ENCODE results near the gene IL36RN. TPM values are rescaled to one million over a fixed set of nuclear protein-coding genes. Genes with fewer than 3 reads are reported as not detected.

IL36RN gene
- polyA plus RNA-seq, 3 donors from 2014 or later, result not detected

DNA sequence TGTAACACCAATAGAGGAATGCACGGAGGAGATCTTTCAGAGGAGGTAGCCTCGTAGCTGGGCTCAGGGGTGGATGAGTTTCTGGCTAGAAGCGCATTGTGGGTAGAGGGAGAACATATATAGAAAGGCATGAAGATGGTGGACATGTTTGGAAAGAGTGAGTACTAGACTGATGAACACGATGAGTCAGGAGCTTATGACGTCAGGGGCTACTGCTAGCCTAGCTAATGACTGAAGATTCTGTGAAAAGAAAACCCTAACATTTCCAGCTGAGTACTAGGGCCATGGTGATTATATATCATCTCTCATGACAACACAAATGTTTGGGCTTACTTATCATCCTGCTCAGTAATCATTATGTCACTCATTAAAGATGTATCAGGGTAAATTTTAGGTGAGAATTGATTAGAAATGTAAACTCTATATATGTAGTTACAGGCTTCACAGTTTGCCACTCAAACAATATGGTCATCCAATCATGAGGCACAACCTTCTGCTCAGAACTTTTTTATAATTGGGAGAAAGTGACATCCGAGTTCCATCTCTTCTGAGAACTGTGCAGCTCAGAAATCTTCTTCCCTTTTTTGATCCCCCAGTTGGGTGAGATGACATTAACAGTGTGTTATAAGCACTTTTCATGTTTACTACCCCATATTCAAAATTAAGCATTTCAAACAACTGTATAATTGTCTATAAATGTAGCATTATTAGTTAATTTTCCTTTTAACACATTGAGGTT is 46.2 kb downstream of the IL36RN start:
- Mint-ChIP-seq H3K27ac (peak overlapping the region in 1 of 6 donors; percentile 10), H3K4me3 (no peak overlapping the region), H3K27me3 (ENCODE audit: low read depth in 3 of 3) (peaks cover 0 to 5% (median 5%) of the 10 kb centered on the region in 3 donors), H3K4me1 (no peaks in the 10 kb centered on the region), H3K36me3 (peaks cover 0 to 3% (median 0%) of the 10 kb centered on the region in 3 donors), H3K9me3 (no peaks in the 10 kb centered on the region)
- no peak for DNase-seq

GRCh38 chr2:113111121-113111520 is 52.1 kb downstream of the IL36RN start:
- Mint-ChIP-seq H3K27ac (no peak overlapping the region), H3K9me3 (no peaks in the 10 kb centered on the region), H3K4me3 (no peak overlapping the region), H3K4me1 (peaks cover 4 to 5% of the 10 kb centered on the region in 2 donors), H3K36me3 (peaks cover 0 to 3% (median 0%) of the 10 kb centered on the region in 3 donors), H3K27me3 (ENCODE audit: low read depth in 3 of 3) (peaks cover 0 to 6% (median 1%) of the 10 kb centered on the region in 3 donors)
- DNase-seq, result no peak

DNA sequence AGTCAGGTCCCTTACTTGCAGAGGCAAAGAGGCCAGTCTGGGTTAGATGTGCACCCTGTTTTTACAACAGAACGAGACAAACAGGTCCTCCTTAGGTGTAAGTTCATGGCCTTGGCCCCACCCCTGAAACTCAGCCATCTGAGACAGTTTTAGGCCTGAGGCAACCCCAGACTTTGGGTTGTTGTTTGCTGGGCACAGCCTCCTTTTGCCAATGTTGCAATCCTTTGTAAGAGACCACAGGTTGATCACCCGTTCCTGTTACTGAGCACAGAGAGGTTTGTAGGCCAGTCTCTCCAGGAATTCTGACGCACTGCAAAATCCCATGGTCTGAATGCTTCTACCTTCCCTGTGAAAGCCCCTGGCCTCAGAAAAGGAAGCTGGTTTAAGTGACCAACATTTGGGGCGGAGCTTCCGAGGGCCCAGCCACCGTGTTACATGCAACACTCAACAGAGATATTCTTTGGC is 52.9 kb downstream of the IL36RN start:
- no peak overlapping the region for H3K27ac Mint-ChIP-seq
- no peak for DNase-seq
- peaks cover 11% of the 10 kb centered on the region in 2 donors for H3K4me1 Mint-ChIP-seq
- no peaks in the 10 kb centered on the region for H3K9me3 Mint-ChIP-seq
- H3K36me3 Mint-ChIP-seq, result peaks cover 0 to 3% (median 0%) of the 10 kb centered on the region in 3 donors
- H3K4me3 Mint-ChIP-seq, result no peak overlapping the region
- peaks cover 0 to 5% (median 1%) of the 10 kb centered on the region in 3 donors for H3K27me3 Mint-ChIP-seq (ENCODE audit: low read depth in 3 of 3)

GRCh38 chr2:113112441-113112840 is 53.4 kb downstream of the IL36RN start:
- H3K27me3 Mint-ChIP-seq (ENCODE audit: low read depth in 3 of 3), result peaks cover 0 to 2% (median 0%) of the 10 kb centered on the region in 3 donors
- peaks cover 13% of the 10 kb centered on the region in 2 donors for H3K4me1 Mint-ChIP-seq
- DNase-seq, result no peak
- no peak overlapping the region for H3K4me3 Mint-ChIP-seq
- no peak overlapping the region for H3K27ac Mint-ChIP-seq
- H3K9me3 Mint-ChIP-seq, result no peaks in the 10 kb centered on the region
- no peaks in the 10 kb centered on the region for H3K36me3 Mint-ChIP-seq

GRCh38 chr2:113112871-113113270 is 53.9 kb downstream of the IL36RN start:
- Mint-ChIP-seq H3K4me3 (no peak overlapping the region), H3K9me3 (no peaks in the 10 kb centered on the region), H3K27me3 (ENCODE audit: low read depth in 3 of 3) (peaks cover 0 to 2% (median 0%) of the 10 kb centered on the region in 3 donors), H3K4me1 (peaks cover 13% of the 10 kb centered on the region in 2 donors), H3K27ac (no peak overlapping the region), H3K36me3 (no peaks in the 10 kb centered on the region)
- no peak for DNase-seq

DNA sequence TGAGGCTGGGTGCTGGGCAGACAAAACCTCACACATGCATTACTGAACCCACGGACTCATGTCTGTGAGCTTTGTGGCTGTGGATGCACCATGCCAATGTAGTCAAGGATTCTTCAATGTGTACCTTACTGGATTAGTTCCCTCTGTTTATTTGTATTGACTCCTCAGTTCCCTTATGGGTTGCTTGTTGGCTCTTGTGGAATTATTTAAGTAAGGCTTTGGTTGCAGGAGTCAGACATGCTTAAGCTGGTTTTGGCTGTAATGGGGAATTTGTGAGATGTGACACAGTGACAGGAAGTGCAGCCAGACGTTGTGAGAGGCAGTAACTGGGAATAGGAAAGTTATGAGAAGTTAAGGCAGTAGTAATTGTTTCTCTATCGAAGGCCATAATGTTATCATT is 54.8 kb downstream of the IL36RN start:
- peaks cover 0 to 3% (median 2%) of the 10 kb centered on the region in 3 donors for H3K27me3 Mint-ChIP-seq (ENCODE audit: low read depth in 3 of 3)
- no peak for DNase-seq
- no peak overlapping the region for H3K27ac Mint-ChIP-seq
- no peaks in the 10 kb centered on the region for H3K9me3 Mint-ChIP-seq
- no peaks in the 10 kb centered on the region for H3K36me3 Mint-ChIP-seq
- no peak overlapping the region for H3K4me3 Mint-ChIP-seq
- H3K4me1 Mint-ChIP-seq, result peaks cover 13% of the 10 kb centered on the region in 2 donors

Other genes with a start within 250 kb of the IL36RN start
- gene IL1B, start 222.4 kb upstream of the IL36RN start, polyA plus RNA-seq, result 1 to 10 TPM in 2 of 3 donors, under 1 TPM in 1; 0.31 to 3.7 (median 1.3) TPM
- not detected for gene IL37, start 148.0 kb upstream of the IL36RN start, polyA plus RNA-seq
- not detected for gene IL36G, start 81.2 kb upstream of the IL36RN start, polyA plus RNA-seq
- gene IL36A, start 53.7 kb upstream of the IL36RN start, polyA plus RNA-seq, result not detected
- not detected for gene IL36B, start 6.3 kb upstream of the IL36RN start, polyA plus RNA-seq
- gene IL1F10, start 8.8 kb downstream of the IL36RN start, polyA plus RNA-seq, result not detected
- gene IL1RN, start 68.4 kb downstream of the IL36RN start, polyA plus RNA-seq, result 1 to 10 TPM in 2 of 3 donors, under 1 TPM in 1; 0.44 to 2.3 (median 1.9) TPM
- 10 to 100 TPM; 17.0 to 72.3 (median 20.6) TPM for gene PSD4, start 114.8 kb downstream of the IL36RN start, polyA plus RNA-seq
- gene PAX8, start 219.7 kb downstream of the IL36RN start, polyA plus RNA-seq, result under 1 TPM in 2 of 3 donors, not detected in 1; 0.29 to 0.93 TPM